Naive thymus-derived CD4-positive, alpha-beta T cell (primary cell): ENCODE data around the gene GALNT10. TPM values are rescaled to one million over a fixed set of nuclear protein-coding genes. Genes with fewer than 3 reads are reported as not detected.

Source experiments
- ATAC-seq: fragments of 150-1000 bp; cut with Tn5 transposase; 2 replicates; pipeline ENCODE4 v1.10.0; 2021; ENCODE audit warnings: mild to moderate bottlenecking, moderate library complexity
- CTCF ChIA-PET: fragments of 350-600 bp; sonication (Branson Sonifier 250); formaldehyde crosslinking; loops from one replicate; lab custom pipeline; 2021; ENCODE audit warnings: antibody characterized with exemption; lab: Charles Lee
- POLR2A ChIA-PET: fragments of 350-600 bp; sonication (Branson Sonifier 250); formaldehyde crosslinking; loops from one replicate; lab custom pipeline; 2021; ENCODE audit warnings: antibody characterized with exemption, inconsistent platforms; lab: Charles Lee
- DNase-seq, 9 donors: peaks; one replicate each; pipeline versions ENCODE4 v3.0.0 to v3.0.0-alpha.2; 2020 to 2022; ENCODE audit warnings: mixed read lengths in 1 of 9
- H3K27ac ChIP-seq: one replicate; pipeline ENCODE4 v1.7.0; 2013; ENCODE audit warnings: mild to moderate bottlenecking, low read depth, low read length, moderate library complexity
- H3K27me3 ChIP-seq, 2 donors: one replicate each; pipeline ENCODE4 v1.7.0; 2013; ENCODE audit warnings: low read length in 2 of 2, mild to moderate bottlenecking in 2 of 2, moderate library complexity in 2 of 2; ENCODE audit not compliant: control insufficient read depth in 2 of 2, insufficient read depth in 2 of 2
- H3K36me3 ChIP-seq, 3 experiments: 1 replicate in 2 of 3; 2 replicates in 1 of 3; pipeline ENCODE4 v1.7.0; 2013; ENCODE audit warnings: low read length in 3 of 3, mild to moderate bottlenecking in 3 of 3, moderate library complexity in 1 of 3; ENCODE audit not compliant: insufficient read depth in 3 of 3, control insufficient read depth in 2 of 3
- H3K4me1 ChIP-seq, 2 donors: one replicate each; pipeline ENCODE4 v1.7.0; 2013; ENCODE audit warnings: low read length in 2 of 2, mild to moderate bottlenecking in 2 of 2, moderate library complexity in 1 of 2; ENCODE audit not compliant: control insufficient read depth in 2 of 2, insufficient read depth in 2 of 2
- H3K4me3 ChIP-seq: 2 replicates; pipeline ENCODE4 v1.7.0; 2013; ENCODE audit warnings: mild to moderate bottlenecking, low read length
- H3K9me3 ChIP-seq, 3 experiments: 1 replicate in 2 of 3; 2 replicates in 1 of 3; pipeline ENCODE4 v1.7.0; 2013; ENCODE audit warnings: low read length in 3 of 3; ENCODE audit not compliant: control insufficient read depth in 2 of 3
- H3K27ac Mint-ChIP-seq, 9 donors: one replicate each; pipeline ENCODE4 v1.8.0; 2020 to 2022; ENCODE audit warnings: mixed read lengths in 9 of 9, mild to moderate bottlenecking in 8 of 9, moderate library complexity in 5 of 9, inconsistent platforms in 2 of 9
- H3K27me3 Mint-ChIP-seq, 5 donors: one replicate each; pipeline ENCODE4 v1.8.0; 2021 to 2022; ENCODE audit warnings: mixed read lengths in 5 of 5, mild to moderate bottlenecking in 1 of 5
- H3K36me3 Mint-ChIP-seq, 5 donors: one replicate each; pipeline ENCODE4 v1.8.0; 2020 to 2022; ENCODE audit warnings: mixed read lengths in 5 of 5, mild to moderate bottlenecking in 3 of 5, inconsistent platforms in 1 of 5
- H3K4me1 Mint-ChIP-seq, 7 donors: one replicate each; pipeline ENCODE4 v1.8.0; 2020 to 2022; ENCODE audit warnings: mixed read lengths in 7 of 7, mild to moderate bottlenecking in 3 of 7, inconsistent platforms in 1 of 7
- H3K4me3 Mint-ChIP-seq, 10 donors: one replicate each; pipeline ENCODE4 v1.8.0; 2020 to 2022; ENCODE audit warnings: mild to moderate bottlenecking in 10 of 10, mixed read lengths in 10 of 10, moderate library complexity in 6 of 10, inconsistent platforms in 2 of 10
- H3K9me3 Mint-ChIP-seq, 11 donors: one replicate each; pipeline ENCODE4 v1.8.0; 2020 to 2022; ENCODE audit warnings: mixed read lengths in 11 of 11, mild to moderate bottlenecking in 4 of 11, inconsistent platforms in 1 of 11, moderate library complexity in 1 of 11
- intact Hi-C, 2 donors: fragments of 100-400 bp; cut with micrococcal nuclease; formaldehyde crosslinking; loops; one replicate each; pipeline ENCODE4 v1.15.1; 2023
- polyA plus RNA-seq, 2 donors: library from polyadenylated mRNA; unstranded; fragments of 300-500 nt; fragmentation: Illumina TruSeq; gene quantifications; one replicate each; pipeline ENCODE4 v1.2.3, GENCODE V29; 2021
- total RNA-seq, 6 experiments: library from RNA in 5 of 6; stranded (reverse) in 5 of 6; gene quantifications; 1 replicate in 5 of 6; 2 replicates in 1 of 6; pipeline ENCODE4 v1.2.3 and lab custom pipeline; 2021 to 2026

GALNT10 gene
- total and polyA plus RNA-seq, 7 experiments from 2014 or later = 6.2 to 56.4 (median 24.8) TPM

DNA sequence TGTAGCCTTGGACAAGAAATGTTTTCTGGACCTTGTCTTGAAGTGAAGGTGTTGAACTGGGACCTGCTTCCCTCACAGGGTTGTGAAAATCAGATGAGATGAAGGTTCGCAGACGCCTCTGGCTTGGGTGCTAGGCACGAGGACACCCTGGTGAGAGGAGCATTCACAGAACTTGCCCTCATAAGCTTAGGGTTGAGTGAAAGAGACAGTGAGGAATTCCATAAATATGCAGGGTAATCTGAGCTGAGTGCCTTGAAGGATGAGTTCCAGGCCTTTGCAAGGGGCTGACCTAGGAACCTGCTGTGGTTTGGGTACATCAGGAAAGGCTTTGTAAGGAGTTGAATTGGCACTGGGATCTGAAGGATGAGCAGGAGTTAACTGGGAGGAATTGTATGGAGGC is 179.6 kb downstream of the GALNT10 start:
- Histone ChIP-seq H3K9me3 (no peaks in the 10 kb centered on the region), H3K4me3 (no peak overlapping the region), H3K27me3 (no peaks in the 10 kb centered on the region), H3K4me1 (no peaks in the 10 kb centered on the region), H3K36me3 (no peaks in the 10 kb centered on the region), H3K27ac (no peak overlapping the region)
- intact Hi-C loops = no loop called here
- Mint-ChIP-seq H3K4me3 (no peak overlapping the region), H3K36me3 (peaks cover 1 to 16% (median 6%) of the 10 kb centered on the region in 5 donors), H3K9me3 (no peaks in the 10 kb centered on the region), H3K4me1 (peaks cover 0 to 2% (median 0%) of the 10 kb centered on the region in 7 donors), H3K27me3 (no peaks in the 10 kb centered on the region), H3K27ac (no peak overlapping the region)
- DNase-seq = no peak
- CTCF ChIA-PET = no interaction called here
- POLR2A ChIA-PET = no interaction called here
- ATAC-seq = no peak

DNA sequence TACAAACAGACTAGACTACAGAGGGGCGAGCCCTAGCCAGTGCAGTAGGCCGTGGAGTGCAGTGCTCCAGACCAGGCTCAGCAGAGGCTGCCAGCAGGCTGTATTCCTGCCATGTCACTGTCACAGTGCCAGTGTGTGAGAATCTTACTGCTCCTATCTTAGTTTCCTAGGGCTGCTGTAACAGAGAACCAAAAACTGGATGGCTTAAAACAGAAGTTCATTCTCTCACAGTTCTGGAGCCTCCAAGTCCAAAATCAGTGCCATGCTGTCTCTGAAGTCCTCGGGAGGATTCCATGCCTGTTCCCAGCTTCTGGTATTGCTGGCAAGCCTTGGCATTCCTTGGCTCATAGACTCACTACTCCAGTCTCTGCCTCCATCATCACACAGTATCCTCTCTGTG is 180.3 kb downstream of the GALNT10 start:
- Histone ChIP-seq H3K4me3 (no peak overlapping the region), H3K36me3 (no peaks in the 10 kb centered on the region), H3K9me3 (no peaks in the 10 kb centered on the region), H3K27ac (no peak overlapping the region), H3K4me1 (no peaks in the 10 kb centered on the region), H3K27me3 (no peaks in the 10 kb centered on the region)
- no peak overlapping the region for H3K4me3 Mint-ChIP-seq
- ChIA-PET POLR2A (no interaction called here), CTCF (interaction anchor here (0.5 kb wide), 1 partner anchor 46 kb away, joined by 3 read pairs; no protein-coding TSS in a partner anchor)
- intact Hi-C loops = no loop called here
- DNase-seq (no peak), ATAC-seq (no peak)
- H3K9me3 Mint-ChIP-seq = no peaks in the 10 kb centered on the region
- H3K4me1 Mint-ChIP-seq = peaks cover 0 to 2% (median 0%) of the 10 kb centered on the region in 7 donors
- H3K27ac Mint-ChIP-seq = no peak overlapping the region
- peaks cover 3 to 17% (median 6%) of the 10 kb centered on the region in 5 donors for H3K36me3 Mint-ChIP-seq
- no peaks in the 10 kb centered on the region for H3K27me3 Mint-ChIP-seq

DNA sequence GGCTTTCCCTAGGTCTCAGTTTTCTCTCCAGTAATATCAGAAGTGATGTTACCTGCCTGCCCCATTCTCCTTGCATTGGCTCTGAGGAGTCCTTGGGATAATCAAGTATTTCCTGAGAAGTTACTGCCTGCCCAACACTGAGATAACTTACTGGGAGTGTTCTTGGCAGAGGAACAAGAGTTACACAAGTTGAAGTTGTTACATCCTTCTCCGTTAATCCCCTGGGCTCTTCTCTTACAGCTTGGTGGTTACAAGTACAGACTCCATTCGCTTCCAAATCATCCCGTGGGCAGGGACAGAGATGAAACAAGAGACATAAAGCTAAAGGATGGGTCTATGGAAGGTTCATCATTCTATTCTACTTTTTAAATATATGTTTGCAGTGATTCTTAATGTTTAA is 181.2 kb downstream of the GALNT10 start:
- no peaks in the 10 kb centered on the region for H3K9me3 Mint-ChIP-seq
- intact Hi-C loops = no loop called here
- Histone ChIP-seq H3K4me3 (no peak overlapping the region), H3K36me3 (peaks cover 0 to 4% (median 3%) of the 10 kb centered on the region in 3 experiments), H3K9me3 (no peaks in the 10 kb centered on the region), H3K4me1 (no peaks in the 10 kb centered on the region), H3K27ac (no peak overlapping the region), H3K27me3 (no peaks in the 10 kb centered on the region)
- CTCF ChIA-PET = no interaction called here
- no peaks in the 10 kb centered on the region for H3K27me3 Mint-ChIP-seq
- peaks cover 0 to 2% (median 0%) of the 10 kb centered on the region in 7 donors for H3K4me1 Mint-ChIP-seq
- H3K27ac Mint-ChIP-seq = no peak overlapping the region
- no peak for DNase-seq
- H3K4me3 Mint-ChIP-seq = no peak overlapping the region
- POLR2A ChIA-PET = no interaction called here
- H3K36me3 Mint-ChIP-seq = peaks cover 3 to 25% (median 10%) of the 10 kb centered on the region in 5 donors
- ATAC-seq = no peak

DNA sequence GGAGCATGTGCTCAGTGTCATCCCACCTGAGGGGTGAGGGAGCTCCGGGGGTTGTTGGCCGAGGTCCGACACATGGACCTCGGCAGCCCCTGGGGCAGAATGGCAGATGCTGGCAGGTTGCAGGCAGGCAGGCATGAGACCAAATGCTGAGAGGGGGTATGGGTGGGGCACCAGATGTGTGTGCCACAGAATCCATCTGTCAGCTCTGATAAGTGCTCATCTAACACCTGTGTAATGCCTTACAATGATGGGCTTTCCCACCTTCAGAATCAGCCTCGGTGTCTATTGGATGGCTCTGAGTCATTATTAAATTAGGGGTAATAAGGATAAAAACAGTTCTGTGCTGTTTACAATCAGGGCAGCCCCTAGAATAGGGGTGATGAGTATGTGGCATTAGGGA is 182.1 kb downstream of the GALNT10 start:
- H3K36me3 Mint-ChIP-seq = peaks cover 9 to 30% (median 14%) of the 10 kb centered on the region in 5 donors
- Histone ChIP-seq H3K27me3 (no peaks in the 10 kb centered on the region), H3K4me3 (no peak overlapping the region), H3K27ac (no peak overlapping the region), H3K9me3 (no peaks in the 10 kb centered on the region), H3K36me3 (peaks cover 0 to 11% (median 4%) of the 10 kb centered on the region in 3 experiments), H3K4me1 (no peaks in the 10 kb centered on the region)
- H3K27ac Mint-ChIP-seq = no peak overlapping the region
- POLR2A ChIA-PET = no interaction called here
- no peaks in the 10 kb centered on the region for H3K9me3 Mint-ChIP-seq
- no peak for DNase-seq
- no peak overlapping the region for H3K4me3 Mint-ChIP-seq
- ATAC-seq = no peak
- CTCF ChIA-PET = no interaction called here
- H3K27me3 Mint-ChIP-seq = no peaks in the 10 kb centered on the region
- peaks cover 0 to 4% (median 0%) of the 10 kb centered on the region in 7 donors for H3K4me1 Mint-ChIP-seq
- intact Hi-C loops = no loop called here

DNA sequence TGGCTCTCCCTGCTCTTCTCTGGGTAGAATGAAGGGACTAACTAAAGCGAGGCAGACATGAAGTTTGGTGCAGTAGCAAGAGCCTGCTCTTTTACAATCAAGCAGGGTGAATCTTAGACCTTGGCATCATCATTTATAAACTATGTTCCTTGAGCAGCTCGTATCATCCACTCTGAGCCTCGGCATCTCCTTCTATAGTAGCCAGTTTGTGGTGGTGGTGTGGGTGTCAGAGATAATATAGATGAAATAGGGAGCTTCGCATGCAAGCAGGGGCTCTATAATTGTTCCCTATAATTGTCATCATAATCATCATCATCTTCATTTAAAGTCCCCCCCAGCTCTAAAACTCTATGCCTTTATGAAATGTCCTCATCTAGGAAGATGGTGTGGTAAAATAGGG is 182.8 kb downstream of the GALNT10 start:
- Histone ChIP-seq H3K4me1 (no peaks in the 10 kb centered on the region), H3K27me3 (no peaks in the 10 kb centered on the region), H3K9me3 (no peaks in the 10 kb centered on the region), H3K27ac (no peak overlapping the region), H3K36me3 (peaks cover 0 to 12% (median 4%) of the 10 kb centered on the region in 3 experiments), H3K4me3 (no peak overlapping the region)
- H3K36me3 Mint-ChIP-seq = peaks cover 13 to 35% (median 19%) of the 10 kb centered on the region in 5 donors
- H3K4me3 Mint-ChIP-seq = no peak overlapping the region
- POLR2A ChIA-PET = no interaction called here
- peaks cover 0 to 4% (median 0%) of the 10 kb centered on the region in 7 donors for H3K4me1 Mint-ChIP-seq
- intact Hi-C loops = no loop called here
- H3K9me3 Mint-ChIP-seq = no peaks in the 10 kb centered on the region
- H3K27me3 Mint-ChIP-seq = no peaks in the 10 kb centered on the region
- H3K27ac Mint-ChIP-seq = no peak overlapping the region
- DNase-seq (no peak), ATAC-seq (no peak)
- CTCF ChIA-PET = no interaction called here

DNA sequence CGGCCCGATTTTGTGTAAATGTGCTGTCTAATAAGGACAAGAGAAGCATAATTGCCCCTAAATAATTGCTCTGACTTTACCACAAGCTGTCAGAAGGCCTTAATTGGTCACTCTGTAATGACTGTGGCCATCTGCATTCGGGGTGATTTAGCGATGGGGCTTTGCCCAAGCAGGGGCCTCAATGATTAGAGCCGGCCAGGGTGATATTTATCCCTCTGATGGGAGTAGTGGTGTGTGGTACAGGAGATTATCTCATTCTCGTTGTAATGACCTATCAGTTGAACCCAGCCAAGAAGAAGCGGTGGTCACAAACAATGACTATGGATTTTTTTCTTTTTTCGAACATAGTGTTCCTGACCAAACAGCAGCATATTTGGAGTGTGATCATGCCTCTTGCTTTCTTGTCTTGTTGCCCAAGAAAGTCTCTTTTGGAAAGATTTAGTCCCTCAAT is 183.2 kb downstream of the GALNT10 start:
- ChIA-PET POLR2A (no interaction called here), CTCF (no interaction called here)
- DNase-seq (no peak), ATAC-seq (no peak)
- Mint-ChIP-seq H3K9me3 (no peaks in the 10 kb centered on the region), H3K4me3 (no peak overlapping the region), H3K27me3 (no peaks in the 10 kb centered on the region), H3K27ac (no peak overlapping the region), H3K36me3 (peaks cover 14 to 39% (median 19%) of the 10 kb centered on the region in 5 donors), H3K4me1 (peaks cover 0 to 4% (median 0%) of the 10 kb centered on the region in 7 donors)
- Histone ChIP-seq H3K27ac (no peak overlapping the region), H3K9me3 (no peaks in the 10 kb centered on the region), H3K27me3 (no peaks in the 10 kb centered on the region), H3K4me1 (no peaks in the 10 kb centered on the region), H3K4me3 (no peak overlapping the region), H3K36me3 (peaks cover 0 to 15% (median 4%) of the 10 kb centered on the region in 3 experiments)
- intact Hi-C loops = no loop called here

DNA sequence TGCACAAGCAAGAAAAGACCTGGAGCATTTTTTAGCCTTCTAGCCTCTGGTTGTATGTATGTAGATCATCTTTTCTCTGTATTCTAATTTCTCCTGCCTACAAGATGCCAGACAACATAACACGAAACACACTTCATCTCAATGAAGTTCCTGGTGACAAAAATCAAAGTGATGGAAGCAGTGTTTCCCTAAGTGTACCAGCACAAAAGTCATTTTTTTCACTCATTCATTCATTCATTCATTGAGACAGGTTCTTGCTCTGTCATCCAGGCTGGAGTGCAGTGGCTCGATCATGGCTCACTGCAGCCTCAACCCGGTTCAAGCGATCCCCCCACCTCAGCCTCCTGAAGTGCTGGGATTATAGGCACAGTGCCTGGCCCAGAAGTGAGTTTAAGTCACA is 183.7 kb downstream of the GALNT10 start:
- CTCF ChIA-PET = no interaction called here
- no peak overlapping the region for H3K4me3 Mint-ChIP-seq
- intact Hi-C loops = no loop called here
- Histone ChIP-seq H3K36me3 (peaks cover 0 to 15% (median 4%) of the 10 kb centered on the region in 3 experiments), H3K4me3 (no peak overlapping the region), H3K9me3 (no peaks in the 10 kb centered on the region), H3K27me3 (no peaks in the 10 kb centered on the region), H3K27ac (no peak overlapping the region), H3K4me1 (no peaks in the 10 kb centered on the region)
- peaks cover 0 to 4% (median 0%) of the 10 kb centered on the region in 7 donors for H3K4me1 Mint-ChIP-seq
- H3K27ac Mint-ChIP-seq = no peak overlapping the region
- H3K36me3 Mint-ChIP-seq = peaks cover 14 to 43% (median 19%) of the 10 kb centered on the region in 5 donors
- ATAC-seq (no peak), DNase-seq (no peak)
- no peaks in the 10 kb centered on the region for H3K9me3 Mint-ChIP-seq
- POLR2A ChIA-PET = no interaction called here
- H3K27me3 Mint-ChIP-seq = no peaks in the 10 kb centered on the region
